Subcutaneous adipose tissue (tissue), 4 donors: ENCODE measurements around the gene ARHGEF4. TPM values are rescaled to one million over a fixed set of nuclear protein-coding genes. Genes with fewer than 3 reads are reported as not detected.

Experiments
- CTCF ChIP-seq: fragments of 450-650 bp; IDR thresholded peaks from one replicate; pipeline ENCODE4 v1.5.1; 2016; ENCODE audit warnings: low read depth, mild to moderate bottlenecking, control low read depth, antibody characterized with exemption, moderate library complexity
- total RNA-seq, 4 donors: library from RNA; depleted of rRNA; stranded (reverse); fragments of >200 nt; gene quantifications; one replicate each; pipeline ENCODE4 v1.1.0, GENCODE V29; 2016

ARHGEF4 gene
- 10 to 100 TPM in 2 of 4 donors, 1 to 10 TPM in 2; 4.8 to 17.9 (median 9.8) TPM for total RNA-seq

DNA sequence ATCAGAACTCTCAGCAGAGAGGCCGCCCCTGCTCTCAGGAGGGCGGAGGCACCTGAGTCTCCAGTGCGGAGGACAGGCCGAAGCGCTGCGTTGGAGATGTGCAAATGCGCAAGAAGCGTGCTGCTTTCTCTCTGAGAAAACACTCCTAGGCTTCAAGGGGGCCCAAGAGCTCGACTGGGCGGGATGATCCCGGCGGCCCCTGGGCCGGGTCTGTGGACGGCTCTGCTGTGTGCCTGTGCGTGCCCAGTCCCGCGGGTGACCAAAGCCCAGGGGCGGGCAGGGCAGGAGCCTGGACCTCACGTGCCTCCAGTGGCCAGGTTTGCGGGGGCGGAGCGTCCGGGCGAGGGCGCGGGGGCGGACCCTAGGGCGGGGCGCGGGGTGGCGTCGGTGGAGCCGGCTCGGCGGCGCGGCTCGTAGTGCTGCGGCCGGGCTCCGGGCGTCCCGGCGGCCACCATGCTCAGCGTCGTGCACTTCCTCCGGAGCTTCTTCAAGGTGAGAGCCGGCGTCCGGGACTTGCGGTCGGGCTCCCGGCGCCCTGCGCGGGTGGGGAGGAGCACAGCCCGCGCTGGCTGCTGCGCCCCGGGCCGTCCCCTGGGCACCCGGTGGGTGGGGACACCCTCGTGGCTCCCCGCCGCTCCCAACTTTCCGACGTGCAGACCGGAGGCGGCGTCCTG, at the start of gene ARHGEF4:
Gene ARHGEF4 (plus strand): TSS at position 414 of the 674 bp plus-strand sequence. CDS start 40 bp downstream, at position 454.
- no peak for TF ChIP-seq CTCF

DNA sequence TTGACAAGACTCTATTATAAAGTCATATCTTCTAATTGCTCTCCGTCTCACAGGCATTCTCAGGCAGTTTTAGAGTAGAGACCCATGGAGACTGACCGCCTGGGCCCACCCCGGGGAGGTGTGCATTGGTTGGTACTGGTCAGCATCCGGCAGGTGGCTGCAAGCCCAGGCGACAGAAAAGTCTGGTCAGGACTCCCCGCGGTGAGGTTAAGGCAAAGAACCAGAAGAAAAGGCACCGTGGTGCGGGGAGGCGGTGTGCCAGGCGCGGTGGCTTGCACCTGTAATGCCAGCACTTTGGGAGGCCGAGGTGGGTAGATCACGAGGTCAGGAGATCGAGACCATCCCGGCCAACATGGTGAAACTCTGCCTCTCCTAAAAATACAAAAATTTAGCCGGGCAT, 48.9 kb upstream of the ARHGEF4 start:
- no peak for TF ChIP-seq CTCF

GRCh38 chr2:130790312-130790711, 46.4 kb upstream of the ARHGEF4 start:
- TF ChIP-seq CTCF: no peak

DNA sequence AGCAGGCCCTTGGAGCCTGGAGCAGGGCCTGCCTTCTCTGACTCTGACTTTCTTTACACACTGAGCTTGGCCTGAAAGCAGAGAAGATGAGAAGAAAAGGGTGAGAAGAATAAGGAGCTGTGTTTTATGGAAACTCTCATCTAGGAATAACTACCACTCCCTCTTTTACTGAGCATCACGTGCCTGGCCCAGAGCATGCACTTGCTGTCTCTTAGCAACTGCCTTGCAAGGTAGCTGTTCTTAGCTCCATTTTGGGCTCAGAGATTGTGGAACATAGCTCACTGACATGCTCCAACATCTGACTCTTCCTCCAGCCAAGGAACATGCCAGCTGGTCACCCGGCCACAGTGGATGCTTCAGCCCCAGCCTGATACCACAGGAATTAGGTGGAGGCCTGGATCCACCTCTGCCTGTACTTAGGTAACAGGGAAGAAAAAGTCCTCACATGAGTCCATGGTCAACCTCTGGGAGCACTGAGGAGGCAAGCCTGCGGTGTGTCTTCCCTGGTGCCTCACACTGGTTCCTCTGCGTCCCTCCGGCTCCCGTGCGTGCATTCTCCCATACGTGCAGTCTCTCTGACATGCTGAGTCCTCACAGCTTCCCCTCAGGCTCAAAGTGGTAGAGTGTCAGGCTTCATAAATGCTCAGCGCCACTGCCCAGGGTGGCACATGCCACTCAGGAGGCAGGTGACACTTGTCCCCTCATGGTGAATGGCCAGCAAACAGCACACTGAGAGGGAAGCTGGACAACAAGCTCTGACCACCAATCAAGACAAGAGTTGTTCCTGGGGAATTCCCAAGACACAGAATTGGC, 45.7 kb upstream of the ARHGEF4 start:
- TF ChIP-seq CTCF: no peak

GRCh38 chr2:130791617-130791939, 45.1 kb upstream of the ARHGEF4 start:
- no peak for TF ChIP-seq CTCF

DNA sequence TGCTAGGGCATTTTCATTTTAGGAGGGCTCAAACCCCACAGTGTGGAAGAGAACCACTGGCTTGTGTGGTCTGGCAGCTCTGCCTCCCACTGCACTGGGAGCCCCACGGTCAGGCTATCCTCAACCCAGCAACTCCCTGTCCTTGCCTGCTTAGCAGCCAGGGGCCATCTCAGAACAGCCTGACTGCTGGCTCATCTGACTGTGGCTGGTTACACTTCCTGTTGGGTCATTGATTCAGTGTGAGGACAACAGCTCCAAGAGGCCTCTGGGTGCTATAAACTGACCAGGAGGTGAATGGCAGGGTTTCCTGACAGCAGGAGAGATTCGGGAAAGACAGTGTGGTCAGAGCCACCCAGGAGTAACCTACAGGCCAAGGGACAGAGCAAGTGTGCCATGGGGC, 41.3 kb upstream of the ARHGEF4 start:
- TF ChIP-seq CTCF: no peak

GRCh38 chr2:130796290-130796689, 40.4 kb upstream of the ARHGEF4 start:
- TF ChIP-seq CTCF: no peak
